Naive thymus-derived CD4-positive, alpha-beta T cell (primary cell): Measurements from ENCODE around the gene SCIN. TPM values are rescaled to one million over a fixed set of nuclear protein-coding genes. Genes with fewer than 3 reads are reported as not detected.
A peak's percentile ranks its signal among the peaks of the same experiment; 100 is the strongest.
"Not testable (repeated sequence)": the region's sequence is repeated elsewhere in the genome, so short reads cannot be mapped to it uniquely, and the experiment has no call there.

Experiments used
- ATAC-seq: fragments of 150-1000 bp; cut with Tn5 transposase; 2 replicates; pipeline ENCODE4 v1.10.0; 2021; ENCODE audit warnings: mild to moderate bottlenecking, moderate library complexity
- CTCF ChIA-PET: fragments of 350-600 bp; sonication (Branson Sonifier 250); formaldehyde crosslinking; loops from one replicate; lab custom pipeline; 2021; ENCODE audit warnings: antibody characterized with exemption; lab: Charles Lee
- POLR2A ChIA-PET: fragments of 350-600 bp; sonication (Branson Sonifier 250); formaldehyde crosslinking; loops from one replicate; lab custom pipeline; 2021; ENCODE audit warnings: antibody characterized with exemption, inconsistent platforms; lab: Charles Lee
- DNase-seq, 9 donors: peaks; one replicate each; pipeline versions ENCODE4 v3.0.0 to v3.0.0-alpha.2; 2020 to 2022; ENCODE audit warnings: mixed read lengths in 1 of 9
- H3K27ac ChIP-seq: one replicate; pipeline ENCODE4 v1.7.0; 2013; ENCODE audit warnings: mild to moderate bottlenecking, low read depth, low read length, moderate library complexity
- H3K27me3 ChIP-seq, 2 donors: one replicate each; pipeline ENCODE4 v1.7.0; 2013; ENCODE audit warnings: low read length in 2 of 2, mild to moderate bottlenecking in 2 of 2, moderate library complexity in 2 of 2; ENCODE audit not compliant: control insufficient read depth in 2 of 2, insufficient read depth in 2 of 2
- H3K36me3 ChIP-seq, 3 experiments: 1 replicate in 2 of 3; 2 replicates in 1 of 3; pipeline ENCODE4 v1.7.0; 2013; ENCODE audit warnings: low read length in 3 of 3, mild to moderate bottlenecking in 3 of 3, moderate library complexity in 1 of 3; ENCODE audit not compliant: insufficient read depth in 3 of 3, control insufficient read depth in 2 of 3
- H3K4me1 ChIP-seq, 2 donors: one replicate each; pipeline ENCODE4 v1.7.0; 2013; ENCODE audit warnings: low read length in 2 of 2, mild to moderate bottlenecking in 2 of 2, moderate library complexity in 1 of 2; ENCODE audit not compliant: control insufficient read depth in 2 of 2, insufficient read depth in 2 of 2
- H3K4me3 ChIP-seq: 2 replicates; pipeline ENCODE4 v1.7.0; 2013; ENCODE audit warnings: mild to moderate bottlenecking, low read length
- H3K9me3 ChIP-seq, 3 experiments: 1 replicate in 2 of 3; 2 replicates in 1 of 3; pipeline ENCODE4 v1.7.0; 2013; ENCODE audit warnings: low read length in 3 of 3; ENCODE audit not compliant: control insufficient read depth in 2 of 3
- H3K27ac Mint-ChIP-seq, 9 donors: one replicate each; pipeline ENCODE4 v1.8.0; 2020 to 2022; ENCODE audit warnings: mixed read lengths in 9 of 9, mild to moderate bottlenecking in 8 of 9, moderate library complexity in 5 of 9, inconsistent platforms in 2 of 9
- H3K27me3 Mint-ChIP-seq, 5 donors: one replicate each; pipeline ENCODE4 v1.8.0; 2021 to 2022; ENCODE audit warnings: mixed read lengths in 5 of 5, mild to moderate bottlenecking in 1 of 5
- H3K36me3 Mint-ChIP-seq, 5 donors: one replicate each; pipeline ENCODE4 v1.8.0; 2020 to 2022; ENCODE audit warnings: mixed read lengths in 5 of 5, mild to moderate bottlenecking in 3 of 5, inconsistent platforms in 1 of 5
- H3K4me1 Mint-ChIP-seq, 7 donors: one replicate each; pipeline ENCODE4 v1.8.0; 2020 to 2022; ENCODE audit warnings: mixed read lengths in 7 of 7, mild to moderate bottlenecking in 3 of 7, inconsistent platforms in 1 of 7
- H3K4me3 Mint-ChIP-seq, 10 donors: one replicate each; pipeline ENCODE4 v1.8.0; 2020 to 2022; ENCODE audit warnings: mild to moderate bottlenecking in 10 of 10, mixed read lengths in 10 of 10, moderate library complexity in 6 of 10, inconsistent platforms in 2 of 10
- H3K9me3 Mint-ChIP-seq, 11 donors: one replicate each; pipeline ENCODE4 v1.8.0; 2020 to 2022; ENCODE audit warnings: mixed read lengths in 11 of 11, mild to moderate bottlenecking in 4 of 11, inconsistent platforms in 1 of 11, moderate library complexity in 1 of 11
- intact Hi-C, 2 donors: fragments of 100-400 bp; cut with micrococcal nuclease; formaldehyde crosslinking; loops; one replicate each; pipeline ENCODE4 v1.15.1; 2023
- polyA plus RNA-seq, 2 donors: library from polyadenylated mRNA; unstranded; fragments of 300-500 nt; fragmentation: Illumina TruSeq; gene quantifications; one replicate each; pipeline ENCODE4 v1.2.3, GENCODE V29; 2021
- total RNA-seq, 6 experiments: library from RNA in 5 of 6; stranded (reverse) in 5 of 6; gene quantifications; 1 replicate in 5 of 6; 2 replicates in 1 of 6; pipeline ENCODE4 v1.2.3 and lab custom pipeline; 2021 to 2026

SCIN gene
- total and polyA plus RNA-seq, 7 experiments from 2014 or later = 0.16 to 0.95 (median 0.35) TPM; not detected in 3

DNA sequence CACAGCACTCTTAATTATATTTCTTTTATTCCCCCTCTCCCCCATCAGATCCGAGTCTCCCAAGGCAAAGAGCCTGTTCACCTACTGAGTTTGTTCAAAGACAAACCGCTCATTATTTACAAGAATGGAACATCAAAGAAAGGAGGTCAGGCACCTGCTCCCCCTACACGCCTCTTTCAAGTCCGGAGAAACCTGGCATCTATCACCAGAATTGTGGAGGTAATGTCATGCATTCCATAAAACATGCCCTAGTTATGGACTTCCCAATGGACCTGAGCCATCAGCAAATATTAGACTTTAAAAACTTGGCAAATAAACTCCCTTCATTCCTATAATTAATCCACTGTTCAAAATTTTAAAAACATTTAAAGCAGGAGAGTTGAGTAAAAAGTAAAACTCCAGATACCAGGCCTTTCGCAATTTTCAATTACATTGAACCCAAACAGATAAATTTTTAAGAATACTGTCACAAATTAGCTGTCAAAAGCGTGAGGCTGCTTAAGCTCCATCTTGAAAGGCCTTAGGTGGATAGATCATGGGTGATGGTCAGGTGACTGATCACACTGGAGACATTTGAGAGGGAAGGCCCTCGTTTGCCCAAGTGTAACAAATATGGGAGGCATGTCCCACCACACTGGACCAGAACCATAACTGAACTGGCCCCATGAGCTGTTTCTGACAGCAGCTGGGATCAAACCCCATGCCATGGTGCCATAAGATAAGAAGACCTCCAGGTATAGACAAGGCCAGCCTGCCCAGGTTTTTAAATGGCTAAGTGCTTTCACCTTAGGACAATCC lies 70.0 kb downstream of the SCIN start:
- Histone ChIP-seq H3K27ac (no peak overlapping the region), H3K9me3 (no peaks in the 10 kb centered on the region), H3K4me3 (no peak overlapping the region), H3K27me3 (no peaks in the 10 kb centered on the region), H3K36me3 (no peaks in the 10 kb centered on the region), H3K4me1 (peaks cover 0 to 7% of the 10 kb centered on the region in 2 donors)
- DNase-seq (no peak), ATAC-seq (no peak)
- Mint-ChIP-seq H3K36me3 (no peaks in the 10 kb centered on the region), H3K27me3 (peaks cover 0 to 10% (median 0%) of the 10 kb centered on the region in 5 donors), H3K27ac (no peak overlapping the region), H3K4me1 (peaks cover 11 to 29% (median 20%) of the 10 kb centered on the region in 7 donors), H3K9me3 (no peaks in the 10 kb centered on the region), H3K4me3 (no peak overlapping the region)
- ChIA-PET CTCF (interaction anchor here (0.6 to 1.2 kb wide), 2 partner anchors 50 to 622 kb away, joined by 3 to 8 read pairs; no protein-coding TSS in a partner anchor), POLR2A (interaction anchor here (0.8 kb wide), 1 partner anchor 12 kb away, joined by 3 read pairs; no protein-coding TSS in a partner anchor)
- intact Hi-C loops = no loop called here

DNA sequence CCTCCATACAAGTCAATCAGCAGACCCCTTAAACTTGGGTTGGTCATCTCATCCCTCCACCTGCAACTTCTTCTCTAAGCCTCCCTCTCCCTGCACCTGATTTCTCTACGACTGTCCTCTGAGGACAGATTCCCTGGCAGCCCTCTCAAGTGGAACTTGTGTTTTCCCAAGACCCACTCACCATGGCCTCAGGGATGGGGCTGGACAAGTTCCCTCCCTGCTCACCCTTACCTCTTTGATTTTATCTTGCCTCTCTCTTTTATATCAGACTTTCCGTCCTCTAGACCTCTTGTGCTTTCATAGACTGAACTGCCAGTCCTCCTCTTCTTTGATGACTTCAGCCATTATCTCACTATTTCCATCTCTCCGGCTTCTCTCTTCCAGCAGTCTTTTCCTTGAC lies 70.7 kb downstream of the SCIN start:
- no peaks in the 10 kb centered on the region for H3K36me3 Mint-ChIP-seq
- no peaks in the 10 kb centered on the region for H3K9me3 Mint-ChIP-seq
- ChIA-PET POLR2A (interaction anchor here (0.8 kb wide), 1 partner anchor 12 kb away, joined by 3 read pairs; no protein-coding TSS in a partner anchor), CTCF (interaction anchor here (0.6 to 1.2 kb wide), 2 partner anchors 50 to 622 kb away, joined by 3 to 8 read pairs; no protein-coding TSS in a partner anchor)
- Histone ChIP-seq H3K4me1 (peaks cover 0 to 7% of the 10 kb centered on the region in 2 donors), H3K27me3 (no peaks in the 10 kb centered on the region), H3K36me3 (no peaks in the 10 kb centered on the region), H3K9me3 (no peaks in the 10 kb centered on the region), H3K4me3 (no peak overlapping the region), H3K27ac (no peak overlapping the region)
- peaks cover 10 to 23% (median 14%) of the 10 kb centered on the region in 7 donors for H3K4me1 Mint-ChIP-seq
- DNase-seq (no peak), ATAC-seq (no peak)
- intact Hi-C loops = no loop called here
- peaks cover 0 to 10% (median 0%) of the 10 kb centered on the region in 5 donors for H3K27me3 Mint-ChIP-seq
- no peak overlapping the region for H3K4me3 Mint-ChIP-seq
- H3K27ac Mint-ChIP-seq = no peak overlapping the region

DNA sequence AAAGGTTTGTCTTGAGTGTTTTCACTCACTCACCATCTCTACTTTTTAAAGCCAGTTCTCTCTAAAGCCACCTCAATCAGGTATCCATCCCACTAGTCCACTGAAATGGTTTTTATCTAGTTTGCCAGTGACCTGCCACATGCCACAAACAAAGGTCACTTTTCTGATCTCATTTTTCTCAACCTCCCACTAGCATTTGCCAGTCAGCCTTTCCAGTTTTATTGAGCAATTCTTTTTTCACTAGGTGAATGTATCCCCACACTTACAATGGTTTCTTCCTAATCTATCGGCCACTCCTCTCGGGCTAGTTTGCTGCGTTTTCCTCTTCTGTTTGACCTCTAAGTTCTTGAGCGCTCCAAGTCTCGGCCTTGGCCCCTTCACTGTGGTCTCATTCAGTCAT lies 72.0 kb downstream of the SCIN start:
- ChIA-PET CTCF (no interaction called here), POLR2A (no interaction called here)
- H3K9me3 ChIP-seq = no peaks in the 10 kb centered on the region
- no peak overlapping the region for H3K27ac ChIP-seq
- peaks cover 0 to 7% of the 10 kb centered on the region in 2 donors for H3K4me1 ChIP-seq
- H3K27me3 ChIP-seq = no peaks in the 10 kb centered on the region
- Mint-ChIP-seq H3K4me1 (peaks cover 5 to 14% (median 6%) of the 10 kb centered on the region in 7 donors), H3K27ac (no peak overlapping the region), H3K27me3 (peaks cover 0 to 8% (median 0%) of the 10 kb centered on the region in 5 donors), H3K4me3 (no peak overlapping the region), H3K9me3 (no peaks in the 10 kb centered on the region), H3K36me3 (no peaks in the 10 kb centered on the region)
- DNase-seq (no peak), ATAC-seq (no peak)
- H3K4me3 ChIP-seq = no peak overlapping the region
- H3K36me3 ChIP-seq = no peaks in the 10 kb centered on the region
- intact Hi-C loops = no loop called here

DNA sequence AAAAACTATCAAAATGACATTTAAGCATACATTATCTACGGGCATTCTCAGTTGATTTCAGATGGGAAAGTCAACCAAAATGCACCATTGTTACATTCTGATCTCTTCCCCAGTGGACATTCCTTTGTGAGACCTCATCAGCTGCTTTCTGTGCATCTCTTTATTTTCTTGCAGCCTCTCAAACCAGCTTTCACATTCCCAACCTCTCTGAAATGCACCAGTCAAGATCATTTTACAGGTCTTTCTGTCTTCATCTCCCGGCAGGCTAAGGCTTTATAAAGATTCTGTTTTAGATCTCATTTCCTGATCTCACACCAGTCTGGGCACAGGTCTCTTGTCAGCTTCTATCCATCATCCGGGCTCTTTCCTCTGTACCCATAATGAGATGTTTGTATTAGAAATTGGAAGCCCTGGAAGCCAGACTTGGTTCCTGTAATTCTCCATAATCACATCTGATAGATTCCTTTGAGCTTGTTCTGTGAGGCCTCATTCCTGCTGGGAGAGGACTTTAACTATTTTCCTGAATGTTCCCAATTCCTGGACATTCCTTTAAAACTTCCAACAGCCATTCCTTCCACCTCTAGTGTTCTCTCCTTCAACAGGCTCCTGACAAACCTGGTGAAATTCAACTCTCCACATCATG lies 72.6 kb downstream of the SCIN start:
- ChIA-PET CTCF (no interaction called here), POLR2A (no interaction called here)
- no peaks in the 10 kb centered on the region for H3K36me3 ChIP-seq
- H3K4me3 ChIP-seq = no peak overlapping the region
- Mint-ChIP-seq H3K4me3 (no peak overlapping the region), H3K36me3 (no peaks in the 10 kb centered on the region), H3K27ac (no peak overlapping the region), H3K4me1 (peaks cover 3 to 9% (median 4%) of the 10 kb centered on the region in 7 donors), H3K27me3 (peaks cover 0 to 5% (median 0%) of the 10 kb centered on the region in 5 donors), H3K9me3 (no peaks in the 10 kb centered on the region)
- H3K27me3 ChIP-seq = no peaks in the 10 kb centered on the region
- DNase-seq = no peak
- no peak for ATAC-seq
- H3K27ac ChIP-seq = no peak overlapping the region
- peaks cover 0 to 5% of the 10 kb centered on the region in 2 donors for H3K4me1 ChIP-seq
- H3K9me3 ChIP-seq = no peaks in the 10 kb centered on the region
- intact Hi-C loops = no loop called here

DNA sequence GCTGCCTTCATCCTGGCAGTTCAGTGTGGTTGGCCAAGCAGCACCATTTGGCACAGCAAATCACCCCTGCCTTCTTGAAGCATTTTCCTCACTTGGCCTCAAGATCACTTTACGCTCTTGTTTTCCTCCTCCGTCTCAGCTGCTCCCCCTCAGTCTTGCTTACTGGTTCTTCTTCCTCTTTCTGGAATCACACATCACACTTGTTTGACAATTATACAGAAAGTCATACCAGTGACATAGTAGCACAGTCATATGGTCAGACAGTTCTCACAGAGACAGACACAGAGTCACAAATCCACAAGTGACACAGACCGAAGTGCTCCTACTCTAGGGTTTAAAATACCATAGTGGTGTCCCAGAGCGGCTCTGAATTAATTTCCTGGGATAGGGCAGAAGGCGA lies 73.1 kb downstream of the SCIN start:
- Histone ChIP-seq H3K4me3 (no peak overlapping the region), H3K27ac (no peak overlapping the region), H3K4me1 (no peaks in the 10 kb centered on the region), H3K27me3 (no peaks in the 10 kb centered on the region), H3K9me3 (no peaks in the 10 kb centered on the region), H3K36me3 (no peaks in the 10 kb centered on the region)
- Mint-ChIP-seq H3K27ac (no peak overlapping the region), H3K4me3 (no peak overlapping the region), H3K27me3 (peaks cover 0 to 4% (median 0%) of the 10 kb centered on the region in 5 donors), H3K9me3 (no peaks in the 10 kb centered on the region), H3K4me1 (peaks cover 0 to 5% (median 2%) of the 10 kb centered on the region in 7 donors), H3K36me3 (no peaks in the 10 kb centered on the region)
- DNase-seq (no peak), ATAC-seq (peak; percentile 67)
- CTCF ChIA-PET = no interaction called here
- POLR2A ChIA-PET = no interaction called here
- intact Hi-C loops = no loop called here

DNA sequence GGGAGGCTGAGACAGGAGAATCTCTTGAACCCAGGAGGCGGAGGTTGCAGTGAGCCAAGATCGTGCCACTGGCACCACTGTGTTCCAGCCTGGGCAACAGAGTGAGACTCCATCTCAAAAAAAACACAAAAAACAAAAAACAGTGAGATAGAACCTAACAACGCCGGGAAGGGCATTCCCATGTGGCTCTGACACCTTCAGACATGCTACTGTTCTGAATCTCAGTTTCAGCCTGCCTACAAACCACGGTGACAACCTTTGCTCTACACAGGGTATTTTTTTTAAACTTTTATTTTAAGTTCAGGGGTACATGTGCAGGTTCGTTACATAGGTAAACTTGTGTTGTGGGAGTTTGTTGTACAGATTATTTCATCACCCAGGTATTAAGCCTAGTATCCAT lies 74.7 kb downstream of the SCIN start:
- H3K36me3 Mint-ChIP-seq, CTCF ChIA-PET, H3K4me3 ChIP-seq, intact Hi-C loops, H3K9me3 ChIP-seq, H3K27me3 Mint-ChIP-seq, ATAC-seq, H3K4me3 Mint-ChIP-seq, POLR2A ChIA-PET, H3K36me3 ChIP-seq, H3K9me3 Mint-ChIP-seq, H3K4me1 ChIP-seq, H3K27me3 ChIP-seq, H3K27ac ChIP-seq, DNase-seq, H3K4me1 Mint-ChIP-seq, H3K27ac Mint-ChIP-seq: not testable (repeated sequence)
